GM18520 (cell line): ENCODE data around the gene AHDC1.
"Not testable (repeated sequence)": the region's sequence is repeated elsewhere in the genome, so short reads cannot be mapped to it uniquely, and the experiment has no call there.

ENCODE experiments used
- ATAC-seq: cut with Tn5 transposase; IDR thresholded peaks from one replicate; pipeline ENCODE4 v1.9.1; 2021; ENCODE audit not compliant: unreplicated experiment

Gene AHDC1

DNA sequence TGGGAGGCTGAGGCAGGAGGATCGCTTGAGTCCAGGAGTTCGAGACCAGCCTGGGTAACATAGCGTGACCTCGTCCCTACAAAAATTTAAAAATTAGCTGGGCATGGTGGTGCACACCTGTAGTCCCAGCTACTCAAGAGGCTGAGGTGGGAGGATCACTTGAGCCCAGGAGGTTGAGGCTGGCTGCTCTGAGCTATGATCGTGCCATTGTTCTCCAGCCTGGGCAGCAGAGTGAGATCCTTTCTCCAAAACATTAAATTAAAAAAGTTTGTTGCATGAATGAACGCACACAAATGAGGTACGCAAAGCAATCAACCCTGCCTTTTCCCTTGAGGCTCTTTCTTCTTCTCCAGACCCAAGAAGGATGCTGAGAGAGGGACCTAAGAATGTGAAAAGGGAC lies 50.1 kb downstream of the AHDC1 start:
- ATAC-seq: not testable (repeated sequence)

GRCh38 chr1:27552911-27553420 lies 51.0 kb downstream of the AHDC1 start:
- ATAC-seq: no peak

DNA sequence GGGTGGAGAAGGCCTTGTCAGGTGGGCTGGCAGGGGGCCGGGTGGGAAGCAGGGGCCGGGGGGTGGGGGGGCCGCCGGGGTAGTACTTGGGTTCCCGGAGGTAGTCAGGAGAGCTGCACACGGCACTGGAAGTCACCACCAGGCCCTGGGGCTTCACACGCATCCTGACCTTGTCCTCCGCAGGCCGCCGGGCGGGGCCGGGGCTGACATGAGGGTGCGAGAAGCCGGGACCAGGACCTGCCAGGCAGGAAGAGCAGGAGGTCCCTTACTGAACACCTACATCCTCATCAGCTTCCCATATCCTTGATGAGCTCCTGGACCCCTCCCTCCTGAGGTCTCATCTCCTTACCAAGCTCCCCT lies 52.0 kb downstream of the AHDC1 start:
- no peak for ATAC-seq

DNA sequence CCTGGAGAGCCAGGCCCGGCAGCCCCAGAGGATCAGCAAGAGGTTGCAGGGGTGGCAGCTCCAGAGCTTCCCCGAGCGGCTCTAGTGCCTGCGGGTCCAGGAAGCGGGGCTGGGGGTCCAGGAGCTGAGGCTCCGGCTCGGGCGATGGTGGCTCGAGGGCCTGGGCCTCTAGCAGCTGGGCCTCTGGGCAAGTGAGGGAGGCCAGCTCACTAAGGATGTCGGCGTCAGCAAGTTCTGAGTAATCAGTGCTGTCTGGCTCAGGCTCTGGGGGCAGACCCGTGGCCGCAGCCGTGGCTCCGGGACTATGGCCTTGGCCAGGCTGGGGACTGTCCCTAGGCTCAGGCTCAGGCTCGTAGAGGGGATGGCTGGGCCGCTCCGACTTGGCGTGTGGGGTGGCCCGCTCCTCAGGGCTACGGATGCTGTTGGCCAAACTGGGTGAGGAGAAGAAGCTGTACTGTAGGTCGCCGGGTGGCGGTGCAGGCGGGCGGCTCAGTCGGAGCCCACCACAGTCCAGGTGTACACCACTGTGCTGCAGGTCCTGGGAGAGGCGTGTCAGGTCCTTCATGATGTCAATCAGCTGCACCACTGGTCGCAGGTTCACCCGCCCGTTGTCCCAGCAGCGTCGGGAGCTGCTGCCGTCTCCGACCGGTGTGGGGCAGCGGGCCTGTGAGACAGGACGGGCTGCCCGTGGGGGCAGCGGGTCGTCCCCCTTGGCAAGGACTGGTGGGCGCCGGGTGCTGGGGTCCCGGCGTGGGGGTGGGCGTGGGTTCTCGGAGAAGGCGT lies 52.6 kb downstream of the AHDC1 start:
- no peak for ATAC-seq

DNA sequence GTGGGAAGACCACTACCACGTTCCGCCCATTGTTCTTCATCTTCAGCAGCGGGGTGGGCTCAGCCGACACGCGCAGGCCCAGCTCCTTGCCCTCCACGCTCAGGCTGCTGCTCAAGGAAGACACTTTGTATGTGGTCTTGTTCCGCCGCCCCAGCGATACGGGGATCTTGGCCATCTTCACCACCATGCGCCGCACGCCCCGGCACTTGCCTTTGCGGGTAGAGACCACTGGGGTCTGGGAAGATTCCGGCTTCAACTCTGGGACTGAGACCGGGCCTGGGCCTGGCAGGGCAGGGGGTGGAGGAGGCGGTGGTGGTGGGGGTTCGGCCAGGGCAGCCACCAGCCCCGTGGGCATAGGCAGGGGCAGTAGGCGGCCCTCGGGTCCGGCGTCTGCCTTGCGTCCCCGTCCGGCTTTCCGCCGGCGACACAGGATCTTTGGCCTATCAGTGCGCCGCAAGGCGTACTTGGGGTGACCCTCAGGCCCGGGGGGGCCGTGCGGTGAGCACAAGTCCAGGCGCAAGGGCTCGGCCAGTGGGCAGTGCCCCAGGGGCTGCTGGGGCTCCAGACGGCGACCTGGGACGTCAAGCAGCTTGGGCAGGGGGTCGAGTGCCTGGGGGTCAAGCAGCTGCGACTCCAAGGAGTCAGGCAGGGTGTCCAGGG lies 53.3 kb downstream of the AHDC1 start:
- no peak for ATAC-seq

DNA sequence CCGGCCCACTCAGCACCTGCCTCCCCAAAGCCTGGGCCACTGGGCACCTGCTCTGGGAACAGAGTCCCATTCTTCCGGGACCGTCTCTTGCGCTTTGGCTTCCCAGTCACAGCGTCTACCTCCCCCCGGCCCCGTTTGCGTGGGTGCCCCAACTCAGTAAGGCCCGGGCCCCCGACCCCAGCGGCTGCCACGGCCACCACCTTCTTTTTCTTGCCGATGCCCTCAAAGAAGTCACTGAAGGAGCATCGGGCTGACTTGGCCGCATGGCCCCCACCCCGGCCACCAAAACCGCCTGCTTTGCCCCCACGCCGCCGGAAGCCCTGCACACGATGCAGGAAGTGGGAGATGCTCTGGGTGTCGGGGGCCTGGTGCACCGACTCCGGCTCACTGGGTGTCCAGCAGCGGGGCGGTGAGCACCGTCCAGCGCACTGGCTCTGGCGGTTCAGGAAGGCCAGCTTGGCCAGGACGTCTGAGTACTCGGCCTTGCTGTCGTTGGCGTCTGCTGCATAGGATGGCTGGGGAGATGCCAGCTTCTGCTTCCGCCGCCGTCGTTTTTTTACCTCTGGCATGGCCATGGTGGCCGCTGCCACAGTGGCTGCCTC lies 54.0 kb downstream of the AHDC1 start:
- no peak for ATAC-seq

DNA sequence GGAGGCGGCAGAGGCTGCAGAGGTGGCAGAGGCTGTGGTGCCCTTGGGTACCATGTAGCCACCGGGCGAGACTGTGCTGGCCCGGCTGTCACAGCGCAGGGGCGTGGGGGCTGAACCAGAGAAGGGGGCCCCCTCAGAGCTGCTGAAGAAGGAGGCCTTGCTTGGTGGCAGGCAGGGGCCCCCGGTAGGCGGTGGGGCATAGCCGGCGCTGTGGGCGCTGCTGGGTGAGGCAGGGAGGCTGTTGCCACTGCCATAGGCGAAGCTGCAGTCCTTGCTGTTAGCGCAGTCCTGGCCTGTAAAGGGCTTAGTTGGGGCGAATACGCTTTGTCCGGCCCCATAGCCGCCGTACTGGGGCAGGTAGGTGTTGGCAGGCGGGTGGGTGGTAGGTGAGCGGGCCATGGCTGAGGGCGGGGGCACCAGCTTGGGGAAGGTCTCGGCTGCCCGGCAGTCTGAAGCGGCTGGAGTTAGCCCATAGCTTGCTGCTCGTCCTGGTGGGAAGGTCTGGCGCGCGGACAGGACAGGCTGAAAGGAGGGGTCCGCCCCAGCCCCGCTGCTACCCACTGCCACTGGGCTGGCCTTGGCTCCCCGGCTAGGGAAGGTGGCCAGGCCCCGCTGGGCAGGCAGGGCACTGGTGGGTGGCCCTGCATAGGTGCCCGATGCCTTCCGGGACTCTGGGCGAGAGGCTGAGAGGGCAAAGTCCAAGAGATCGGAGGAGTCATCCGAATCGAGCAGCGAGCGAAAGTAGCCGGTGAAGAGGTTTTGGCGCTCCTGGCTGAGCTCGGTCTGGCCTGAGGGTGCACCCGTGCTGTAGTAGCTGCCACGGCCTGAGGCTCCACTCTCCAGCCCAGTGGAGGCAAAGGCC lies 54.9 kb downstream of the AHDC1 start:
- no peak for ATAC-seq

DNA sequence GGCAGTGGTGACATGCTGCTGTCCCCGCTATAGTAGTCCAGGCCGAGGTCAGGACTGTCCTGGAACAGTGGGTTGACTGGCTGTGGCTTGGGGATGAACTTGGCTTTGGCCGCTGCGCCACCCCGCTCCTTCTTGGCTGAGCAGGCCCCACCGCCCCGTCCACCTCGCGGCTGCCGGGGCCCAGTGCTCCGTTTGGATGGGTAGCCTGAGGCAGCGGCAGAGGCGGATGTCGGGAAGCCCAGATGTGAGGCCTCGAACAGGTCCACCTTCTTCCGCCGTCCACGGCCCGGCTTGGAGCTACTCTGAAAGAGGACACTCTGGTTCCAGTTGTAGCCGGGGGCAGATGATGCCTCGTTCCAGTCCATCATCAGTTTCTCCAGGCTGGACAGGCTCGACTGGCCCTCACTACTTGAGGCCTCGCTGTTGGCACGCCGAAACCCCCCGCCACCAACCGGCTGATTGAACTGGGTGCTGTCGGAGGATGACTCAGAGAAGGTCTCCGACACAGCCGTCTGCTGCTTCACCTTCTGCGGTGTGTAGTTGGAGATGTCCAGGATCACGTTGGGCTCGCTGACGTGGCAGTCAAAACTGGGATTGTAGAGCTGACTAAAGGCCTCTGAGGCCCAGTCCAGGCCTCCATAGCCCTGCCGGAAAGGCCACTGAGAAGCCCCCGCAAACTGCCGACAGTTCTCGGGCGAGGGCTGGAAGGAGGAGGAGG lies 55.6 kb downstream of the AHDC1 start:
- no peak for ATAC-seq

DNA sequence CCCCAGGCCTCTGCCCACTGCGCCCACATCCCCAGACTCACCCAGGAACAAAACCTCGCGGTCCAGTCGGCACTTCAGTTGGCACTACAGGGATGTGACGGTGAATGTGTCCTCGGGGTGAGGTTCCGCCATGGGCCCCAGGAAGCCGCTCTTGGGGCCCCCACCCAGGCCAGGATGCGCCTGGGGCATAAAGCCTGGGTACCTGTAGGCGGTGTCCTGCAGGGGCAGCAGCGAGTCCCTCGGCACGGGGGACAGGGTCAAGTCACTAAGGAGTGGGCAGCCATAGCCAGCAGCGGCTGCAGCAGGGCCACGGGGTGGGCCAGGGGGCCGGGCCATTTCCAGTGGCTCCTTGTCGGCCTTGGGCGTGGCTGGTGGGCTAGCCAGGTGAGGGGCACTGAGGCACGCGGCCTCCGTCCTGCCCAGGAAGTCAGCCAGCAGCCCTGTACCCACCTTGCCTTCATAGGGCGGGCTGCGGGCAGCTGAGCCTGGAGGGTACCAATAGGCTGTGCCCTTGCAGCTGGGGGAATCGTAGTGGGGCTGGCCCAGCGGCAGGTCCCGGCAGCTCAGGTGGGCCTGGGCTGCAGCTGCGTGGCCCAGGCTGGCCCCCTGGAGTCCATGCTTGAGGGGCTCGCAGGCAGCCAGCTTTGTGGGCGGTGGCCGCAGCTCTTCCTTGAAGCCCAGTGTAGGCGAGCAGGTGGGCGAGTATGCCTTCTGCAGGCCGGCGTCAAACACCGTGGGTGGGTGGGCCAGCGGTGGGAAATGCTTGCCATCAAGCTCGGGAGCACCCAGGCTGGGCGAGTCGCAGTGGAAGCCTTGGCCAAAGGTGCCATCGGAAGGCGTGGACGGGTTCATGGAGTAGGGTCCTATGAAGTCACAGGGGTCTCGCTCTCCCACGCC lies 56.5 kb downstream of the AHDC1 start:
- ATAC-seq: no peak

DNA sequence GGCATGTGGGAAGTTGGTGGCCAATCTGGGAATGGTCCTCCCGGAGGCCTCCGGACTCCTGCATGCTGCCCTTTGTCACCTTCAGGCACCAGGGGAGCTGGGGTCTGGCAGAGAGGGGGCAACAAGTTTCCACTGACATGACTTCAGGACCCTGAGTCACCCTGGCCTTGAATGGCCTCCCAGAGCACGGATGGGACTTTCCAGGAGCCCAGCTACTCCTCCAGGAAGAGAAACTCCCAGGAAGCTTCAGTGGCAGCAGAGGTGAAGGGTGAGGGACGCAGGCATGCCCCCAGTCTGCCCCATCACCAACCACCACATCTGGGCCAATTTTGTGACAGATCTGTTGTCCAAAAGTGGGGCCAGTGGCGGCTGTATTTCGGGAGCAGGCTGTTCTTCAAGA lies 58.1 kb downstream of the AHDC1 start:
- no peak for ATAC-seq

GRCh38 chr1:27545271-27545670 lies 58.7 kb downstream of the AHDC1 start:
- no peak for ATAC-seq

- ATAC-seq: no peak
These were observed 59.1 kb downstream of the AHDC1 start for GRCh38 chr1:27544834-27545233.

DNA sequence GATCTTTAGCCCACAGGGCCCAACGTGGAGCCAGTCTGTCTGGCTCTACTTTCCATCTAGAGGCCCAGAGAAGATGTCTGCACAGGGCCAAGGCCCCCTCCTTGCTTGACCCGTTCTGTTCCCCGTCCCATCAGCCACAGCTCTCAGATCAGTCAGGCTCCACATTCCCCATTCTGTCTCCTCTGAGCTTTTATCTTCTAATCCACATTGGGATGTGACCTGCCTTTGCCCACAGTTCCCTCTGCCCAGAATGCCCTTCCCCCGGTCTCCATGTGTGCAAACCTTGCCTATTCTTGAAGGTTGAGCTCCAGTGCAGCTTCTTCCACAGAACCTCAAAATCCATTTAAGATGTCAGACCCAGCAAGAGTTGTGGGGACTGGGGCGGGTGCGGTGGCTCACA lies 60.7 kb downstream of the AHDC1 start:
- no peak for ATAC-seq

DNA sequence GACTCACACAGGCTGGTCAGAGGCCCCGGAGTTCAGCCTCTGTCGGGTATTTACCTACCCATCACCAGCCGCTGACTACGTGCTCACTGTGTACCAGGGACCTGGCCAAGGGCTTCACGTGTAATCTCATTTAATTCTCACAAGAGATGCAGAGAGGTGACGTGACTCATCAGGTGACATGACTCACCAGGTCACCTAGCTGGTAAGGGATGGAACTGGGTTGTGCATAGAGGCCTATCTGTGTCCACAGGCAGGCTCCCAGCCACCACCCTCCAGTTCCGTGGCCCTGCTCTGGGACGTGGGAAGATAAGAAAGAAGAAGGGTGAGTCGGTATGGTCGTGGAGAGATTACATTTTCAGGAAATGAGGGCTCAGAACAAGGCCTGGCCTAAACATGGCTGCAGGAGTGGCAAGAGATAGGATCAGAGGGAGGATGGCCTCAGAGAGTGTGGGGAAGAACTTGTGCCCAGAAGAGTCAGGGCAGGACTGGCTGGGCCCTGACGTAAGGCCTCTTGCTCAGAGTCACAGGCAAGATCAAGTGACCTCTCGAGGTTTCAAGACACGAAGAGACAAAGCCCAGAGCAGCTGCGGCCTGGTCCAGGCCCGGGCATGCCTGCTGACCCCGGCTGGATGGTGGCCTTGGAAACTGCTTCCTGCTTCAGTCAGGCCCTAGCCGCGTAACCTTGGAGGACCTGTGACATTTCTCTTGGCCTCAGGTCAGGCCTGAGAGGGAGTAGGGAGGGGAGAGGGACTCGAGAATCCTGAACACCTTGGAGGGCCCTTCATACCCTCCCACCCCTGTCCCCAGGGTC lies 61.3 kb downstream of the AHDC1 start:
- ATAC-seq: no peak

DNA sequence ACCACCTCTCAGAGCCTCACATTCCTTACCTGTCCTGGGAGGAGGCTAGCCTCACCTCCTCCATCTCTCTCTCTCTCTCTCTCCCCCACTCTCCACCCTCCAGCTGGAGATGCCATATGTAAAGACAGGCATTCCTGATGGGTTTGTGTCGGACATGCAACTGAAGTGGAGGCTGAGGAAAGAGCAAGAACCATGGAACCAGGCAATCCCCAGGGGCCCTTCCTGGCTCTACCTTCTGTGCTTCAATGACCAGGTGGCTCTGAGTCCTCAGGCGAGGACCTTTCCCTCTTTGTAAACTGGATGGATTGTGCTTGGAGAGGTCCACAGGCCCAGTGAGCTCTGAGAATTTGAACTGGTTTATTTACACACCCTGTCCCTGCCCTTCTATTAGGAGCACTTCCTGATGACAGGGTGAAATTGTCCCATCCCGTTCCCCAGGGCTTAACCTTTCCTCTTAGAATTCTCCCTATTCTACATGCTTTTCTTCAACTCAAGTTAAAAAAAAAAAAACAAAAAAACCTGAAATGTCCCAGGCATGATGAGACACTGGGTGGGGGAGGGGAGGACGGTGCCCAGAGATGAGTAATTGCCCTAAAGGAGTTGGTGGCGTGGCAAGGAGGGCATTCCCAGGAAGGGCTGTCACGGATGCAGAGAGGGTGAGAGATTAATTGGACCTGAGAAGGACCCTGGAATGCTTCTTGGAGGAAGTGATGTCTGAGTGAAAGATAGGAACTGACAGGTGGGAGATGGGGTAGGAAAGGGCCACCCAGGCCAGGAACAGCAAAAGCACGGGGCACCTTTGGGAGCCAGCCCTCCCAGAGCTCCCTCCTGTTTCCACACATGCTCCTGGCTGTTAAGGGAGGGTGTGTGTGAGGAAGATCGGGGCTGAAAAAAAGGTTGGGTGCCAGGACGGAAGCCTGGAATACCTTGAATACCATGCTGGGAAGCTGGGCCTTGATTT lies 63.8 kb downstream of the AHDC1 start:
- ATAC-seq: no peak

GRCh38 chr1:27538793-27539192 lies 65.2 kb downstream of the AHDC1 start:
- ATAC-seq: no peak

- not testable (repeated sequence) for ATAC-seq
These were observed 65.7 kb downstream of the AHDC1 start for GRCh38 chr1:27538305-27538676.

DNA sequence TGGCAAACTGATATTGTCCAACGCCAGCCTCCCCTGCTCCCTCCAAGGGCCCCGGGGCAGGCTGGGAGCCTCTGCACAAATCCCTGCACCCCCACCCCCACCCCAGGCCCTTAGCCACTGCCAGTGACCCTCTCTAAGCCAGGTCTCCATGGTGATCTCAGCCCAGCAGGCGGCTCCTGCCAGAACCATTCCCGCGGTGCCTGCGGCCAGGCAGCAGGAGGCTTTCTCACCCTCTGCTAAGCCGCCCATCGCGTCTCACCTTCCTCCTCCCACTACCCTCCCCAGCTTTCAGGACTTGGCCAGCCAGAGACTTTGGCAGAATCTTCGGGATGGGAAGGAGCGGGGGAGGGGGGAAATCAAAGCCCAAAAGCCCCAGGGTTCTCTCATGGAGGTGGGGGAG lies 67.2 kb downstream of the AHDC1 start:
- no peak for ATAC-seq
